HG03460 (cell line): Measurements from ENCODE around the gene BMPR1B.
"Not testable (repeated sequence)": the region's sequence is repeated elsewhere in the genome, so short reads cannot be mapped to it uniquely, and the experiment has no call there.

ENCODE experiments used
- ATAC-seq: cut with Tn5 transposase; IDR thresholded peaks from one replicate; pipeline ENCODE4 v1.9.1; 2021; ENCODE audit not compliant: unreplicated experiment

BMPR1B gene

DNA sequence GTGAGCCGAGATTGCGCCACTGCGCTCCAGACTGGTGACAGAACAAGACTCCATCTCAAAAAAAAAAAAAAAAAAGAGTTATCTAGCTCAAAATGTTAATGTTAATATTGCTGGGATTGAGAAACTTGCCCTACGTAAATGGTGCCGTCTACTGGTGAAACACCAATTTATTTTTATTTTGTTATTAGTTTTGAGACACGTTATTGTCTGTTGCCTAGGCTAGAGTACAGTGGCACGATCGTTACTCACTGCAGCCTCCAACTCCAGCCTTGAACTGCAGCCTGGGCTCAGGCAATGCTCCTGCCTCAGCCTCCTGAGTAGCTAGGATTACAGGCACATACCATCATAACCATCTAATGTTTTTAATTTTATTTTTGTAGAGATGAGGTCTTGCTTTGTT is 262.8 kb downstream of the BMPR1B start:
- ATAC-seq: no peak

GRCh38 chr4:95021099-95021498 is 263.3 kb downstream of the BMPR1B start:
- no peak for ATAC-seq

DNA sequence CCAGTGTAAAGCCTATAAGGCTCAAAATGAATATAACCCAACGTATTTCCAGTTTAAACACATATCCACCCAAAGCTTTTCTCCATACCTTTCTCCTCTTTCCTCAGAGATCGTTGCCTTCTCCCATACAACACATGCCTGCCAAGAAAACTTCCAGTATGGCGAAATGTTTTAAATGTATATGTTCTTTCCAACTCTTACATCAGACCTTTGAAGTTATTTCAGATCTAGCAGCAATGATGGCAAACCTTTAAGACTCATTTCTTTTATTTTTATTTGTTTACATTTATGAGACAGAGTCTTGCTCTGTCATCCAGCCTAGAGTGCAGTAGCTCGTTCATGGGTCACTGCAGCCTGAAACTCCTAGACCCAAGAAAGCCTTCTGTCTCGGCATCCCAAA is 265.4 kb downstream of the BMPR1B start:
- ATAC-seq: no peak

- ATAC-seq: no peak
Measured at GRCh38 chr4:95027905-95028618, 270.3 kb downstream of the BMPR1B start.

- no peak for ATAC-seq
Measured at GRCh38 chr4:95038791-95039190, 281.0 kb downstream of the BMPR1B start.

GRCh38 chr4:95044324-95044837 is 286.6 kb downstream of the BMPR1B start:
- ATAC-seq: no peak

DNA sequence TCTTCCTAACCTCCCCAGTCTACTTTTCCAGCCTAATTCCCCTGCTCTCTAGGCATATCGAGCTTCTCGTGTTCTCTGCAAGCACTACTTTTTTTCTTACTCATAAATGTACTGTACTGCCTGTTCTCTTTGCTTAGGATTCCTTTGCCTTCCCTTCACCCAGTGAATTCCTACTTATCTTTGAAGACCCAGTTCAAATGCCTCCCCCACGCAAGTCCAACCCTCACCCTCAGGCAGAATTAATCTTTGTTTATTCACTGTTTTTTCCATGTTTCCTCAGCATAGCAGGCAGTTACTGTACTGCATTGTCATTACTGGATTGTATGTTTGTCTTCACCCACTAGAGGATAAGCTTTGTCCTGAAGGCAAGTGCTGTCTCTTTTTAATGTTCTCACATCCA is 287.7 kb downstream of the BMPR1B start:
- no peak for ATAC-seq

DNA sequence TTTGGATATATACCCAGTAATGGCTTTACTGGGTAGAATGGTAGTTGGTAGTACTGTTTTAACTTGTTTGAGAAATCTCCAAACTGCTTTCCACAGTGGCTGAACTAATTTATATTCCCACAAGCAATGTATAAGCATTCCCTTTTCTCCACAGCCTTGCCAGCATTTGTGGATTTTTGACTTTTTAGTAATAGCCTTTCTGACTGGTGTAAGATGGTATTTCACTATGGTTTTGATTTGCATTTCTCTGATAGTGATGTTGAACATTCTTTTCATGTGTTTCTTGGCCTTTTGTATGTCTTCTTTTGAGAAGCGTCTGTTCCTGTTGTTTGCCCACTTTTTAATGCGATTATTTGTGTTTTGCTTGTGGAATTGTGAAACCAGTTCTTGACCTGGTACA is 290.5 kb downstream of the BMPR1B start:
- no peak for ATAC-seq

- no peak for ATAC-seq
Measured at GRCh38 chr4:95049551-95050233, 291.9 kb downstream of the BMPR1B start.

- no peak for ATAC-seq
Measured at GRCh38 chr4:95050980-95051701, 293.4 kb downstream of the BMPR1B start.

GRCh38 chr4:95051702-95052020 is 293.9 kb downstream of the BMPR1B start:
- ATAC-seq: no peak

DNA sequence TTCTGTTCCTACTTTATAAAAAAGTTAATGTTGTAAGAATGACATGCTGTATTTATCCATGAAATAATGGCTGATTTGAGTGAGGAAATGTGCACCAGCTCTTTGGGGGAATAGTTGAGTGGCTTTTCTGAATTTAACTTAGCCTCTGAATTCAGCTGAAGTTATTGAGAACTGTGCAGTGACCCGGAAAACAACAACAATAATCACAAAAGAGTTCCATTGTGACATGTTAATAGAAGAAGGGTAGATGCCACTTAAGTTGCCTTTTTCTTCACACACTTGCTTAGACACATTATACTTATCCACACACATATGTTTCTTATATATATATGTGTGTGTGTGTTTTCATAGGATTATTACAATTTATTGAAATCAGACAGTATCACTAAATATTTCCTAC is 301.2 kb downstream of the BMPR1B start:
- no peak for ATAC-seq

DNA sequence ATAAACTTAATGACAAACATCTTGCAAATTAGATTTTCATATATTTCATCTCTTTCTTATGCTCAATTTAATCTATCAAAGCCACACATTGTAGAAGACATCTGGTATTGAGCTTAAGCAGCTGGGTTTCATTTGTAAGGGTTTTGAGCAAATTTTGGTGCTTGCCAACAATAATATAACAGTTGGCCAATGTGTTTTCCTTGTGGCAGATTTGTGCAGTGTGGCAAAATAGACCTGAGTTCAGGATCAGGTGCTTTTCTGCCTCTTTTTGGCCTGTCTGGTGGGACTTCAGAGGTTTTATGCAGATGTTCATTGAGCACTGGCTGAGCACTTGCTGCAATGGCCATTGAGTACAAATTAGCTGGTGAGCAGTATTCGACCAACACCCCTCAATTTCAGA is 301.9 kb downstream of the BMPR1B start:
- no peak for ATAC-seq

DNA sequence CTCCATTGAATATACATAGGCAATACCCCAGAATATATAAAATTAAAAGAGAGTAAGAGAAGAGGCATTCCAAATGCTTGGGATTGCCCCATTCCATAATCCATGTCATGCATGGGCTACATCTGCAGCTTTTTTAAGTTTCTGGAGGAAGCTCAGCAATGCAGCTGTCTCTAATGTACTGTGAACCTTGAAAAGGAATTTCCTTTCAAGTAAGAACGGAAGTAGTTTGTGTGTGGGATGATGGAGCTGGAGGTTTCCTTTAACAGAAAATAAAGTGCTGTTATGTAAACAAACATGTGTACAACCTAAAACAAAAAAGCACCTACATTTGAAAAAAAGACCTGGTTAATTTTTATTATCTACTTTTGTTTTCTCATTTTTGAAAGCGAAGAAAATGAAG is 303.5 kb downstream of the BMPR1B start:
- ATAC-seq: no peak

DNA sequence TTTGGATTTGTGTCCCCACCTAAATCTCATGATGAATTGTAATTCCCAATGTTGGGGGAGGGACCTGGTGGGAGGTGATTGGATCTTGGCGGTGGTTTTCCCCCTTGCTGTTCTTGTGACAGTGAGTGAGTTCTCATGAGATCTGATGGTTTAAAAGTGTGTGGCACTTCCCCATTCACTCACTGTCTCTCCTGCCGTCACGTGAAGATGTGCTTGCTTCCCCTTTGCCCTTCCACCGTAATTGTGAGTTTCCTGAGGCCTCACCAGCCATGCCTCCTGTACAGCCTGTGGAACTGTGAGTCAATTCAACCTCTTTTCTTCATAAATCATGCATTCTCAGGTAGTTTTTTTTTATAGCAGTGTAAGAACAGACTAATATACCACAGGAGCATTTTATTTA is 304.0 kb downstream of the BMPR1B start:
- not testable (repeated sequence) for ATAC-seq

DNA sequence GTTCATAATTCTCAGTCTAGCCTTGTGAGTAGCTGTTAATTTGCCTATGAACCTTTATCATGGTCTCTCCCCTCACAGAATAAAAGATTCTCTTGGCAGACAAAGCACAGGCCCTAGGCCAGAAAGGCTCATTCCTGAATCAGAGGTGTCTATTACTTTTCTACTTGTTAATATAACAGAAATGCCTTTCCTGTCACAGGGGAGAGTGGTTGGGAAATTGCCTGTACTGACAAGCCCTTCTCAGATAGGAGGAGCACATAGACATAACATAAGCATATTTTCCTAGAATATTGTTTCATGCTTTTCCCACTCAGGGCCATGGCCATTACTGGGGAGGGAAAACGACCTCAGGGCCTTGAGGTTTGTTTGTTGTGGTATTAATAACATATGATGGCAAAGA is 308.3 kb downstream of the BMPR1B start:
- no peak for ATAC-seq

DNA sequence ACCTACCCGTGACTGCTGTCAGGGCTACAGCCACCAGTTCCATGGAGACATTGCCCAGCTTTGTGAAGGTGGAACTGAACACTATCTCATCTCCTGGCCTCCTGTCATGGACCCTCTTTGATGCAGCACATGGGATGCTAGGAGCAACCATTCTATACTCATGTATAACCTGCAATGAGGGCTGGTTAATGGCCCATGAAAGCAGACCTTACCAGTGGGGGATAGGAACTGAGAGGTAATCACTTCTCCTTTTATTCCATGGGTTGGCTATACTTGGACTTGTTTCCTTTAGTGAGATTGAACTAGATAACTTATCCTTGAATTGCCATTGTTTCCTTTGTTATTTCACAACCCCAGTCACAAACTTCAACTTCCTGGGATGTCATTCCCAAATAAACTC is 310.6 kb downstream of the BMPR1B start:
- no peak for ATAC-seq

- ATAC-seq: no peak
Measured at GRCh38 chr4:95068818-95069478, 311.2 kb downstream of the BMPR1B start.

GRCh38 chr4:95071851-95072250 is 314.1 kb downstream of the BMPR1B start:
- ATAC-seq: no peak

DNA sequence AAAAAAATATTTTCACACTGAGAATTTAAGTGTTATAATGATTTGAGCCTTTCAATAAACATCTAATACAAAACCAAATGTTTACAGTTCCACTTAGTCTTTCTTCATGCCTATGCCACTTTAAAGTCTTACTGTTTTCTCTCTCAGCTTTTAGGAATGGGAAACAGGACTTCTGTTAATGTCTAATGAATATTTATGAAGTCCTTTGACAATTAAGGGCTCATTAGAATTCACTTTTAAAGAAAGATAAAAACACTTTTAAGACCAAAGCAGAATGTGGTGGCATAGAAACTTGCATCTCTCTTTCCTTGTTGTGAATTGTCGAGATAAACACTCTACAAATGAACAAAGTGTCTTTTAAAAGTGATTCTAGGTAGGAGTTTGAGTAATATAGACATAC is 315.9 kb downstream of the BMPR1B start:
- no peak for ATAC-seq

DNA sequence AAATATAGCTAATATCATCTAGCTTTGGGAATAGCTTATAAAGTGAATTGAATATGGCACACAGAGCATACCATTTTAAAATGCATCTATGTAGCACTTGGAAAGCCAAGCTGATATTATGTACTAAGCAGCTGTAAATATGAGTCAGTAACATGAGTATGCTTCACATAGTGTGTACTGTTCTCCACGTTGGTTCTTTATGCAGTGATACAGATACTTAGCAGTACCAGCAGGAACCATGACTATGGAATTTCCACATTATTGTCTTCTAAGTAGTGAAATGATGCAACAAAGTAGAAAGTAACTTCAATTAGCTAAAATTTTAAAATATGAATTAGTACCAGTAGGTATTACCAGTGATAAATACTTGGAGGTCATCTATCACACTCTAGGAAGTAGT is 320.1 kb downstream of the BMPR1B start:
- ATAC-seq: no peak

- no peak for ATAC-seq
Measured at GRCh38 chr4:95080969-95081368, 323.2 kb downstream of the BMPR1B start.
